ENCODE data around the gene UBIAD1. TPM values are rescaled to one million over a fixed set of nuclear protein-coding genes. Genes with fewer than 3 reads are reported as not detected.

The UBIAD1 gene
- total and polyA plus RNA-seq, 2 of the 13 experiments (the other 11 are each of a cell fraction or from before 2014, with no cell fraction given): 16.9 to 20.4 TPM

DNA sequence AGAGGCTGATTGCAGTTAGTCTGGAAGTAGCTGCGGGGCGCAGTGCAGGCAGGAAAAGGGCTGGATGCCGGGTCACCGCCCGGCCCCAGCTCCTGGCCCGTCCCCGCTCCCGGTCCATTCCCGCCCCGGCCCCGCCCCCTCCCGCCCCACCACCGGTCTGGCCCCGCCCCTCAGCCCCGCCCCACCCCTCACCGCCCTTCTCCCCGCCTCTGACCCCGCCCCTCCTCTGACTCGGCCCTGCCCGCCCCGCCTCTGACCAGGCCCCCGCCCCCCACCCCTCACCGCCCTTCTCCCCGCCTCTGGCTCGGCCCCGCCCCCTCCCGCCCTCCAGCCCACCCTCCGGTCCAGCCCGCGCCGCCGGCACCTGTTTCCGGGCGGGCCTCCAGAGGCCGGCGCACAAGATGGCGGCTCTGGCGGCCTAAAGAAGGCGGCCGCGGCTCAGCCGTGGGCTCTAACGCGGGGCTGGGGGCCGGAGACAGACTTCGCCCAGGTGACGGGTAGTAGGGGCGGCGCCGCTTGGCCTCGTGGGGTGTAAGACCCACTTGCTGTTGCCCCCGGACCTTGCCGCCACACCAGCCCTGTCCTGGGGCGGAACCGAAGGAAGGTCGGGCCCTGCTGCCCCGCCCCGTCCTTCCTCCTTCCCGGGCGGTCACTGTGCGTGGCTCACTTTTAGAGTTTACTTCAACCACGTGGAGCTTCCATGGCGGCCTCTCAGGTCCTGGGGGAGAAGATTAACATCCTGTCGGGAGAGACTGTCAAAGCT, at the start of gene UBIAD1 (continued):
- TF ChIP-seq FIP1L1 (IDR thresholded peaks at IDR 0.05; ENCODE audit: borderline replicate concordance, insufficient read depth, low read depth, low read length): no peak
- TF ChIP-seq, protein P1, sequence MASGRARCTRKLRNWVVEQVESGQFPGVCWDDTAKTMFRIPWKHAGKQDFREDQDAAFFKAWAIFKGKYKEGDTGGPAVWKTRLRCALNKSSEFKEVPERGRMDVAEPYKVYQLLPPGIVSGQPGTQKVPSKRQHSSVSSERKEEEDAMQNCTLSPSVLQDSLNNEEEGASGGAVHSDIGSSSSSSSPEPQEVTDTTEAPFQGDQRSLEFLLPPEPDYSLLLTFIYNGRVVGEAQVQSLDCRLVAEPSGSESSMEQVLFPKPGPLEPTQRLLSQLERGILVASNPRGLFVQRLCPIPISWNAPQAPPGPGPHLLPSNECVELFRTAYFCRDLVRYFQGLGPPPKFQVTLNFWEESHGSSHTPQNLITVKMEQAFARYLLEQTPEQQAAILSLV (CRISPR knock-in tag; IDR thresholded peaks at IDR 0.05; ENCODE audit: borderline replicate concordance): peak; percentile 70; the same call in 1 of the 2 replicates
- TF ChIP-seq ETV5 (CRISPR knock-in tag; IDR thresholded peaks at IDR 0.05; ENCODE audit: borderline replicate concordance): peak; percentile 74
- TF ChIP-seq PRDM4 (CRISPR knock-in tag; IDR thresholded peaks at IDR 0.05; ENCODE audit: borderline replicate concordance): no peak
- no peak for TF ChIP-seq NBN (conservative IDR thresholded peaks at IDR 0.05)
- peak; percentile 44; the same call in 1 of the 2 replicates for TF ChIP-seq ZC3H13 (CRISPR knock-in tag; IDR thresholded peaks at IDR 0.05)
- no peak for TF ChIP-seq NPAS2 (CRISPR knock-in tag; IDR thresholded peaks at IDR 0.05; ENCODE audit: borderline replicate concordance)
- TF ChIP-seq ZNF629 (CRISPR knock-in tag; conservative IDR thresholded peaks at IDR 0.05): no peak
- TF ChIP-seq TCF12 (IDR thresholded peaks at IDR 0.05): no peak
- TF ChIP-seq TCF12 (CRISPR knock-in tag; IDR thresholded peaks at IDR 0.05): no peak
- TF ChIP-seq ZNF296 (CRISPR knock-in tag; conservative IDR thresholded peaks at IDR 0.05): no peak
- TF ChIP-seq ZSCAN9 (CRISPR knock-in tag; IDR thresholded peaks at IDR 0.05; ENCODE audit: borderline replicate concordance): no peak
- TF ChIP-seq MAFG (CRISPR knock-in tag; IDR thresholded peaks at IDR 0.05): no peak
- no peak for TF ChIP-seq ZSCAN29 (CRISPR knock-in tag; conservative IDR thresholded peaks at IDR 0.05)
- no peak for TF ChIP-seq CCAR2 (optimal IDR thresholded peaks at IDR 0.05; ENCODE audit: low read depth, low read length)
- no peak for TF ChIP-seq KAT2B (IDR thresholded peaks at IDR 0.05; ENCODE audit: borderline replicate concordance, low read depth, low read length)
- no peak; the same call in 1 of the 2 replicates for TF ChIP-seq SPEN (CRISPR knock-in tag; IDR thresholded peaks at IDR 0.05; ENCODE audit: low read depth)
- TF ChIP-seq ARNTL (CRISPR knock-in tag; IDR thresholded peaks at IDR 0.05): peak; percentile 74; the same call in 1 of the 2 replicates
- TF ChIP-seq, protein P2, sequence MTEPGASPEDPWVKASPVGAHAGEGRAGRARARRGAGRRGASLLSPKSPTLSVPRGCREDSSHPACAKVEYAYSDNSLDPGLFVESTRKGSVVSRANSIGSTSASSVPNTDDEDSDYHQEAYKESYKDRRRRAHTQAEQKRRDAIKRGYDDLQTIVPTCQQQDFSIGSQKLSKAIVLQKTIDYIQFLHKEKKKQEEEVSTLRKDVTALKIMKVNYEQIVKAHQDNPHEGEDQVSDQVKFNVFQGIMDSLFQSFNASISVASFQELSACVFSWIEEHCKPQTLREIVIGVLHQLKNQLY (CRISPR knock-in tag; IDR thresholded peaks at IDR 0.05): no peak
- no peak for TF ChIP-seq ISX (CRISPR knock-in tag; conservative IDR thresholded peaks at IDR 0.05)
- no peak for TF ChIP-seq ZFYVE20 (CRISPR knock-in tag; IDR thresholded peaks at IDR 0.05; ENCODE audit: borderline replicate concordance, low read depth)
- TF ChIP-seq KMT2A (CRISPR knock-in tag; IDR thresholded peaks at IDR 0.05): no peak
- TF ChIP-seq NFYC (CRISPR knock-in tag; IDR thresholded peaks at IDR 0.05): no peak
- TF ChIP-seq, protein P3, sequence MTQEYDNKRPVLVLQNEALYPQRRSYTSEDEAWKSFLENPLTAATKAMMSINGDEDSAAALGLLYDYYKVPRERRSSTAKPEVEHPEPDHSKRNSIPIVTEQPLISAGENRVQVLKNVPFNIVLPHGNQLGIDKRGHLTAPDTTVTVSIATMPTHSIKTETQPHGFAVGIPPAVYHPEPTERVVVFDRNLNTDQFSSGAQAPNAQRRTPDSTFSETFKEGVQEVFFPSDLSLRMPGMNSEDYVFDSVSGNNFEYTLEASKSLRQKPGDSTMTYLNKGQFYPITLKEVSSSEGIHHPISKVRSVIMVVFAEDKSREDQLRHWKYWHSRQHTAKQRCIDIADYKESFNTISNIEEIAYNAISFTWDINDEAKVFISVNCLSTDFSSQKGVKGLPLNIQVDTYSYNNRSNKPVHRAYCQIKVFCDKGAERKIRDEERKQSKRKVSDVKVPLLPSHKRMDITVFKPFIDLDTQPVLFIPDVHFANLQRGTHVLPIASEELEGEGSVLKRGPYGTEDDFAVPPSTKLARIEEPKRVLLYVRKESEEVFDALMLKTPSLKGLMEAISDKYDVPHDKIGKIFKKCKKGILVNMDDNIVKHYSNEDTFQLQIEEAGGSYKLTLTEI (CRISPR knock-in tag; conservative IDR thresholded peaks at IDR 0.05): no peak
- TF ChIP-seq IKZF1 (IDR thresholded peaks at IDR 0.05): no peak
- TF ChIP-seq ZNF619 (CRISPR knock-in tag; IDR thresholded peaks at IDR 0.05): 0 out of 2 replicates have a peak, but pooled peaks have one; percentile 21

Measured in HepG2 (cell line).